Chondrocyte (in vitro differentiated cells): ENCODE data around the gene ECI1. TPM values are rescaled to one million over a fixed set of nuclear protein-coding genes. Genes with fewer than 3 reads are reported as not detected.
"Not testable (repeated sequence)": the region's sequence is repeated elsewhere in the genome, so short reads cannot be mapped to it uniquely, and the experiment has no call there.

ENCODE experiments used
- DNase-seq: peaks from one replicate; pipeline ENCODE4 v3.0.0; 2021; ENCODE audit warnings: mixed read lengths, low spot score
- H3K27ac Mint-ChIP-seq: one replicate; pipeline ENCODE4 v1.8.0; 2021; ENCODE audit warnings: mild to moderate bottlenecking, moderate library complexity, mixed read lengths; ENCODE audit not compliant: unreplicated experiment
- H3K27me3 Mint-ChIP-seq: 2 replicates; pipeline ENCODE4 v1.8.0; 2021; ENCODE audit warnings: low read depth, mixed read lengths
- H3K36me3 Mint-ChIP-seq: 2 replicates; pipeline ENCODE4 v1.8.0; 2021; ENCODE audit warnings: low read depth, mixed read lengths
- H3K4me1 Mint-ChIP-seq: 2 replicates; pipeline ENCODE4 v1.8.0; 2021; ENCODE audit warnings: low read depth, mild to moderate bottlenecking, mixed read lengths
- H3K4me3 Mint-ChIP-seq: one replicate; pipeline ENCODE4 v1.8.0; 2021; ENCODE audit warnings: mild to moderate bottlenecking, moderate library complexity, mixed read lengths; ENCODE audit not compliant: unreplicated experiment
- H3K9me3 Mint-ChIP-seq: 2 replicates; pipeline ENCODE4 v1.8.0; 2021; ENCODE audit warnings: low read depth, mixed read lengths
- total RNA-seq: library from RNA; stranded (reverse); gene quantifications from 3 replicates; pipeline ENCODE4 v1.2.1, GENCODE V29; 2021
- TF ChIP-seq, protein P1 (sequence below): fragments of 200-600 bp; sonication (generic); IDR thresholded peaks from 2 replicates; pipeline ENCODE4 v1.5.0; 2021; ENCODE audit warnings: antibody characterized with exemption, mild to moderate bottlenecking, moderate library complexity

Gene ECI1
- total RNA-seq, 1 donor from 2014 or later = 44.5 TPM

DNA sequence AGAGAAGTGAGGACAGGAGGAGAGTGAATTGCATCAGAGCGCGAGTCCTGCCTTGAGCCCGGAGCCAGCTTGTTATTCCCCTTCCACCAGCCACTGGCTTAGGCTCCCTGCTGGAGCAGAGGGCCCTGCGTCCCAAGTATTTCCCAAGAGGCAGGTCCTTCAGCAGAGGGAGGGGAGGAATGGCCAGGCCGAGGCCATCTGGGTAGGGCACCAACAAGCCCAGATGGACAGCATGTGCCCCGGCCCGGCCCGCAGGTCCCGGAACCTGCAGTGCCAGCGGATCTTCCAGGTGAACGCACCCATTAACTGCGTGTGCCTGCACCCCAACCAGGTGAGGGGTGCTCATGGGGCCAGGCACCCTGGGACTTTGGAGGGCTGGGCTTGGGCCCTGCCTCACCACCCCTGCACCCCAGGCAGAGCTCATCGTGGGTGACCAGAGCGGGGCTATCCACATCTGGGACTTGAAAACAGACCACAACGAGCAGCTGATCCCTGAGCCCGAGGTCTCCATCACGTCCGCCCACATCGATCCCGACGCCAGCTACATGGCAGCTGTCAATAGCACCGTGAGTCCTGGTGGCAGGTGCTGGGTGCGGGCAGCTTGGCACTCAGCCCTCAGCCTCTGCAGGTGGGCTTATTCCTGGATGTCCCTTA, 44.5 kb downstream of the ECI1 start:
- H3K27me3 Mint-ChIP-seq = no peaks in the 10 kb centered on the region
- H3K4me1 Mint-ChIP-seq = peaks cover 23% of the 10 kb centered on the region
- DNase-seq = no peak
- TF ChIP-seq, protein P1, sequence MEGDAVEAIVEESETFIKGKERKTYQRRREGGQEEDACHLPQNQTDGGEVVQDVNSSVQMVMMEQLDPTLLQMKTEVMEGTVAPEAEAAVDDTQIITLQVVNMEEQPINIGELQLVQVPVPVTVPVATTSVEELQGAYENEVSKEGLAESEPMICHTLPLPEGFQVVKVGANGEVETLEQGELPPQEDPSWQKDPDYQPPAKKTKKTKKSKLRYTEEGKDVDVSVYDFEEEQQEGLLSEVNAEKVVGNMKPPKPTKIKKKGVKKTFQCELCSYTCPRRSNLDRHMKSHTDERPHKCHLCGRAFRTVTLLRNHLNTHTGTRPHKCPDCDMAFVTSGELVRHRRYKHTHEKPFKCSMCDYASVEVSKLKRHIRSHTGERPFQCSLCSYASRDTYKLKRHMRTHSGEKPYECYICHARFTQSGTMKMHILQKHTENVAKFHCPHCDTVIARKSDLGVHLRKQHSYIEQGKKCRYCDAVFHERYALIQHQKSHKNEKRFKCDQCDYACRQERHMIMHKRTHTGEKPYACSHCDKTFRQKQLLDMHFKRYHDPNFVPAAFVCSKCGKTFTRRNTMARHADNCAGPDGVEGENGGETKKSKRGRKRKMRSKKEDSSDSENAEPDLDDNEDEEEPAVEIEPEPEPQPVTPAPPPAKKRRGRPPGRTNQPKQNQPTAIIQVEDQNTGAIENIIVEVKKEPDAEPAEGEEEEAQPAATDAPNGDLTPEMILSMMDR = no peak
- H3K36me3 Mint-ChIP-seq = peaks cover 7% of the 10 kb centered on the region
- H3K4me3 Mint-ChIP-seq = peak overlapping the region; percentile 81
- H3K9me3 Mint-ChIP-seq = no peaks in the 10 kb centered on the region
- H3K27ac Mint-ChIP-seq = peak overlapping the region; percentile 51

DNA sequence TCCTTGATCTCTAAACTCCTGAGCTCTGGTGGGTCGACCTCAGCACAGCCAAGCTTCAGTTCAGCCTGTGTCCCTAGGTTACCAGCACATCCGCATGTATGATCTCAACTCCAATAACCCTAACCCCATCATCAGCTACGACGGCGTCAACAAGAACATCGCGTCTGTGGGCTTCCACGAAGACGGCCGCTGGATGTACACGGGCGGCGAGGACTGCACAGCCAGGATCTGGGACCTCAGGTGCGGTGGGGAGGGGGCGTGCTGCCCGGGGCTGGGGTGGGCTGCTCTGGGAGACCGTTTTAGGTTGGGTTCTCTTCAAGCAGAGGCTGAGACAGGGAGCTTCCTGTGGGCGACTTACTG, 45.0 kb downstream of the ECI1 start:
- TF ChIP-seq, protein P1 = no peak
- no peak for DNase-seq
- peaks cover 7% of the 10 kb centered on the region for H3K36me3 Mint-ChIP-seq
- H3K4me1 Mint-ChIP-seq = peaks cover 20% of the 10 kb centered on the region
- no peaks in the 10 kb centered on the region for H3K9me3 Mint-ChIP-seq
- peak overlapping the region; percentile 81 for H3K4me3 Mint-ChIP-seq
- no peaks in the 10 kb centered on the region for H3K27me3 Mint-ChIP-seq
- peak overlapping the region; percentile 51 for H3K27ac Mint-ChIP-seq

GRCh38 chr16:2205967-2206313, 45.4 kb downstream of the ECI1 start:
- Mint-ChIP-seq H3K27ac (peak overlapping the region; percentile 69), H3K27me3 (no peaks in the 10 kb centered on the region), H3K36me3 (peaks cover 7% of the 10 kb centered on the region), H3K4me1 (peaks cover 20% of the 10 kb centered on the region), H3K4me3 (peak overlapping the region; percentile 81), H3K9me3 (no peaks in the 10 kb centered on the region)
- DNase-seq = no peak
- TF ChIP-seq, protein P1 = peak; percentile 21

GRCh38 chr16:2205104-2205966, 46.1 kb downstream of the ECI1 start, which contains the start of gene MLST8:
MLST8 (plus strand) TSS chr16:2205454; CDS start chr16:2206086, 632 bp downstream.
- no peak for DNase-seq
- Mint-ChIP-seq H3K9me3 (no peaks in the 10 kb centered on the region), H3K27me3 (no peaks in the 10 kb centered on the region), H3K4me3 (peak within 1 kb of the TSS; percentile 81), H3K4me1 (peaks cover 20% of the 10 kb centered on the region), H3K36me3 (peaks cover 7% of the 10 kb centered on the region), H3K27ac (peak within 1 kb of the TSS; percentile 82)
- TF ChIP-seq, protein P1 = peak; percentile 62

GRCh38 chr16:2204416-2205103, 46.8 kb downstream of the ECI1 start:
- H3K36me3 Mint-ChIP-seq = peaks cover 7% of the 10 kb centered on the region
- peak overlapping the region; percentile 41 for H3K27ac Mint-ChIP-seq
- no peak for DNase-seq
- H3K4me3 Mint-ChIP-seq = peak overlapping the region; percentile 76
- peaks cover 20% of the 10 kb centered on the region for H3K4me1 Mint-ChIP-seq
- H3K9me3 Mint-ChIP-seq = no peaks in the 10 kb centered on the region
- TF ChIP-seq, protein P1 = no peak
- H3K27me3 Mint-ChIP-seq = no peaks in the 10 kb centered on the region

GRCh38 chr16:2203119-2203688, 48.2 kb downstream of the ECI1 start:
- H3K9me3 Mint-ChIP-seq, H3K4me3 Mint-ChIP-seq, DNase-seq, H3K36me3 Mint-ChIP-seq, H3K27ac Mint-ChIP-seq, H3K27me3 Mint-ChIP-seq: not testable (repeated sequence)
- H3K4me1 Mint-ChIP-seq = peaks cover 20% of the 10 kb centered on the region
